Endothelial cell of umbilical vein (primary cell): ENCODE results near the gene CCDC18. TPM values are rescaled to one million over a fixed set of nuclear protein-coding genes. Genes with fewer than 3 reads are reported as not detected.

Source experiments
- BruUV-seq: library from RNA; stranded (reverse); fragments of 400-500 nt; replicated peaks from 2 replicates; lab custom pipeline; 2021; lab: Mats Ljungman, UMichigan
- CTCF ChIA-PET: fragments of 300-600, 350-600 bp; sonication (Branson Sonifier 250); formaldehyde crosslinking; loops from one replicate; lab custom pipeline; 2021; ENCODE audit warnings: antibody characterized with exemption, inconsistent platforms; lab: Charles Lee
- POLR2A ChIA-PET: fragments of 300-600, 350-600 bp; sonication (Branson Sonifier 250); formaldehyde crosslinking; loops from one replicate; lab custom pipeline; 2021; ENCODE audit warnings: antibody characterized with exemption, inconsistent platforms; lab: Charles Lee
- DNase-seq: peaks from one replicate; pipeline ENCODE4 v3.0.0-alpha.2; 2011; ENCODE audit warnings: low read depth, low spot score
- FAIRE-seq: peaks from 2 replicates; lab custom pipeline; 2011; peaks lifted over from hg19 to GRCh38; lab: Jason Lieb, UNC
- H2AFZ ChIP-seq: 2 replicates; pipeline ENCODE4 v1.6.0; 2012; ENCODE audit warnings: low read depth, low read length, control low read depth, inconsistent platforms
- H3K27ac ChIP-seq: 2 replicates; pipeline ENCODE4 v1.5.1; 2011; ENCODE audit warnings: low read depth, mild to moderate bottlenecking, control low read depth, low read length, moderate library complexity; ENCODE audit not compliant: insufficient read depth
- H3K27me3 ChIP-seq, 2 experiments: 2 replicates each; pipeline versions ENCODE4 v1.6.0 to v1.6.1; 2011; ENCODE audit warnings: low read length in 2 of 2, mixed read lengths in 1 of 2; ENCODE audit not compliant: control insufficient read depth in 2 of 2, insufficient read depth in 2 of 2
- H3K36me3 ChIP-seq, 2 experiments: 2 replicates in 1 of 2; 3 replicates in 1 of 2; pipeline ENCODE4 v1.5.1; 2011; ENCODE audit warnings: low read length in 2 of 2, mild to moderate bottlenecking in 1 of 2, moderate library complexity in 1 of 2; ENCODE audit not compliant: control insufficient read depth in 2 of 2, insufficient read depth in 2 of 2; ENCODE audit errors: extremely low read depth in 1 of 2
- H3K4me1 ChIP-seq: 3 replicates; pipeline ENCODE4 v1.5.1; 2011; ENCODE audit warnings: mild to moderate bottlenecking, low read length; ENCODE audit not compliant: control insufficient read depth, insufficient read depth; ENCODE audit errors: extremely low read depth
- H3K4me2 ChIP-seq: 2 replicates; pipeline ENCODE4 v1.6.1; 2011; ENCODE audit warnings: low read length, control low read depth, mixed read lengths; ENCODE audit not compliant: insufficient read depth
- H3K4me3 ChIP-seq, 3 experiments: fragments of 200-600 bp in 1 of 3; sonication (generic), shearing (Covaris generic) in 1 of 3; replicated peaks in 1 of 3; 2 replicates each; pipeline ENCODE4 v1.5.1; 2011 to 2016; ENCODE audit warnings: control low read depth in 3 of 3, low read length in 3 of 3, mild to moderate bottlenecking in 2 of 3, inconsistent platforms in 1 of 3, low read depth in 1 of 3, moderate library complexity in 1 of 3; ENCODE audit not compliant: insufficient read depth in 1 of 3
- H3K79me2 ChIP-seq: 2 replicates; pipeline ENCODE4 v1.6.0; 2012; ENCODE audit warnings: low read length, inconsistent platforms; ENCODE audit not compliant: control insufficient read depth, insufficient read depth
- H3K9ac ChIP-seq: replicated peaks from 2 replicates; pipeline ENCODE3; 2011; ENCODE audit warnings: low read length, control low read depth; ENCODE audit not compliant: insufficient read depth; ENCODE audit errors: extremely low read depth
- H3K9me1 ChIP-seq: replicated peaks from 3 replicates; pipeline ENCODE4 v1.6.0; 2011; ENCODE audit warnings: mild to moderate bottlenecking, low read length; ENCODE audit not compliant: control insufficient read depth, insufficient read depth; ENCODE audit errors: extremely low read depth
- H3K9me3 ChIP-seq: replicated peaks from 2 replicates; pipeline ENCODE4 v1.5.1; 2012; ENCODE audit warnings: low read length, inconsistent platforms; ENCODE audit not compliant: control insufficient read depth, insufficient read depth
- H4K20me1 ChIP-seq: replicated peaks from 2 replicates; pipeline ENCODE3; 2011; ENCODE audit warnings: mild to moderate bottlenecking, low read length; ENCODE audit not compliant: control insufficient read depth, insufficient read depth; ENCODE audit errors: extremely low read depth
- FOS ChIP-seq: IDR thresholded peaks from 2 replicates; pipeline ENCODE4 v1.6.1; 2011; ENCODE audit warnings: mild to moderate bottlenecking, low read length, moderate library complexity, borderline replicate concordance; ENCODE audit not compliant: insufficient read depth
- GATA2 ChIP-seq: IDR thresholded peaks from 2 replicates; pipeline ENCODE4 v1.7.0; 2011; ENCODE audit warnings: low read depth, mild to moderate bottlenecking, moderate library complexity, mixed read lengths, low read length; ENCODE audit not compliant: insufficient read length, insufficient read depth
- JUN ChIP-seq: IDR thresholded peaks from 2 replicates; pipeline ENCODE4 v1.6.1; 2011; ENCODE audit warnings: borderline replicate concordance, low read depth; ENCODE audit not compliant: insufficient read length, insufficient read depth
- dilution Hi-C: fragments of 300-500 bp; cut with MboI; formaldehyde crosslinking; loops from one replicate; pipeline ENCODE4 v1.15.0; 2019; ENCODE audit warnings: low sequenced_read_pairs; ENCODE audit not compliant: extremely low pct_ligation_motif_present
- intact Hi-C: fragments of 100-400 bp; cut with micrococcal nuclease; formaldehyde crosslinking; loops from one replicate; pipeline ENCODE4 v1.10.0; 2022
- polyA plus RNA-seq, 4 experiments: library from polyadenylated mRNA; depleted of rRNA in 3 of 4; stranded (reverse) in 3 of 4; unstranded in 1 of 4; fragments of >200 nt; gene quantifications; 2 replicates each; pipeline versions ENCODE4 v1.2.1 to v1.2.3, GENCODE V29; 2011 to 2012; ENCODE audit warnings: missing spikeins in 1 of 4
- total RNA-seq: library from RNA; stranded (reverse); gene quantifications from 2 replicates; pipeline ENCODE4 v1.2.3, GENCODE V29; 2021
- TF ChIP-seq, protein P1 (sequence below), 2 donors: IDR thresholded peaks; 1 replicate in 1 of 2; 2 replicates in 1 of 2; pipeline ENCODE4 v1.5.1; 2011; ENCODE audit warnings: low read length in 2 of 2, mild to moderate bottlenecking in 2 of 2, moderate library complexity in 2 of 2, control low read depth in 1 of 2, inconsistent platforms in 1 of 2, low read depth in 1 of 2; ENCODE audit not compliant: insufficient read depth in 1 of 2; ENCODE audit errors: extremely low read depth in 1 of 2

CCDC18 gene
- total and polyA plus RNA-seq, 2 donors (not counting 3 experiments of a cell fraction or from before 2014, with no cell fraction given), result 2.2 to 11.2 TPM

- Histone ChIP-seq H3K9me3 (no peaks in the 10 kb centered on the region), H3K4me3 (no peak overlapping the region), H3K36me3 (no peaks in the 10 kb centered on the region), H3K27me3 (no peaks in the 10 kb centered on the region), H2AFZ (no peak overlapping the region), H3K79me2 (no peaks in the 10 kb centered on the region), H3K27ac (no peak overlapping the region), H3K4me1 (no peaks in the 10 kb centered on the region), H4K20me1 (no peaks in the 10 kb centered on the region), H3K4me2 (no peak overlapping the region), H3K9ac (no peak overlapping the region), H3K9me1 (no peaks in the 10 kb centered on the region)
- FAIRE-seq (peak; percentile 61), DNase-seq (peak; percentile 54)
- no TSS peak for BruUV-seq
- ChIA-PET POLR2A (interaction anchor here (0.6 to 1.0 kb wide), 2 partner anchors 41 to 90 kb away, joined by 3 to 6 read pairs; partner anchors contain the start of gene DR1), CTCF (interaction anchor here (0.5 to 2.6 kb wide), 90 partner anchors 9 to 1032 kb away, joined by 3 to 93 read pairs (median 4); partner anchors contain the start of genes DR1, FNBP1L, GCLM and MTF2)
- dilution Hi-C loops (no loop called here), intact Hi-C loops (loop anchor here (1.0 to 5.0 kb wide), 7 partner anchors 41 to 542 kb away; partner anchors contain the start of gene DR1)
- TF ChIP-seq FOS, result no peak
- TF ChIP-seq, protein P1, sequence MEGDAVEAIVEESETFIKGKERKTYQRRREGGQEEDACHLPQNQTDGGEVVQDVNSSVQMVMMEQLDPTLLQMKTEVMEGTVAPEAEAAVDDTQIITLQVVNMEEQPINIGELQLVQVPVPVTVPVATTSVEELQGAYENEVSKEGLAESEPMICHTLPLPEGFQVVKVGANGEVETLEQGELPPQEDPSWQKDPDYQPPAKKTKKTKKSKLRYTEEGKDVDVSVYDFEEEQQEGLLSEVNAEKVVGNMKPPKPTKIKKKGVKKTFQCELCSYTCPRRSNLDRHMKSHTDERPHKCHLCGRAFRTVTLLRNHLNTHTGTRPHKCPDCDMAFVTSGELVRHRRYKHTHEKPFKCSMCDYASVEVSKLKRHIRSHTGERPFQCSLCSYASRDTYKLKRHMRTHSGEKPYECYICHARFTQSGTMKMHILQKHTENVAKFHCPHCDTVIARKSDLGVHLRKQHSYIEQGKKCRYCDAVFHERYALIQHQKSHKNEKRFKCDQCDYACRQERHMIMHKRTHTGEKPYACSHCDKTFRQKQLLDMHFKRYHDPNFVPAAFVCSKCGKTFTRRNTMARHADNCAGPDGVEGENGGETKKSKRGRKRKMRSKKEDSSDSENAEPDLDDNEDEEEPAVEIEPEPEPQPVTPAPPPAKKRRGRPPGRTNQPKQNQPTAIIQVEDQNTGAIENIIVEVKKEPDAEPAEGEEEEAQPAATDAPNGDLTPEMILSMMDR (IDR thresholded peaks at IDR 0.05; ENCODE audit: extremely low read depth in 1 of 2, insufficient read depth in 1 of 2, low read depth in 1 of 2, low read length in 2 of 2), result peak; percentile 63 to 66
Measured at GRCh38 chr1:93304716-93305138, 124.2 kb downstream of the CCDC18 start.

DNA sequence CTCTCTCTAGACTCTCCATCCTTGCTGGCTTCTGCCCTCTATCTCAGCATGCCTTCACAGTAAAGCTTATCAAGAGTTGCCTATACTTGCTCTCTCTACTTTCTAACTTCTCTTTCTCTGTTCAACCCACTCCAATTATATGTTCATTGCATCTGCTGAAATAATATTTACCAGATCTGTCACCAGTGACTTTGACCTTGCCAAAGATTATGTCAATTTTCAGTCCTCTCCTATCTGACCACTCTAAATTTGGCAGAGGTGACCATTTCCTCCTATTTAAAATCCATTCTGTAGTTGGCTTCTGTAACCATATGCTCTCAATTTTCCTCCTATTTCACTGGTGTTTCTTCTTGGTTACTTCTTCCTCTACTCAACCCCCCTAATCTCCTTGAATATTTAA, 126.4 kb downstream of the CCDC18 start:
- Histone ChIP-seq H3K4me1 (no peaks in the 10 kb centered on the region), H3K27me3 (no peaks in the 10 kb centered on the region), H2AFZ (no peak overlapping the region), H3K27ac (no peak overlapping the region), H3K9me1 (no peaks in the 10 kb centered on the region), H3K4me2 (no peak overlapping the region), H4K20me1 (no peaks in the 10 kb centered on the region), H3K4me3 (no peak overlapping the region), H3K9ac (no peak overlapping the region), H3K36me3 (no peaks in the 10 kb centered on the region), H3K9me3 (no peaks in the 10 kb centered on the region), H3K79me2 (no peaks in the 10 kb centered on the region)
- ChIA-PET CTCF (no interaction called here), POLR2A (no interaction called here)
- dilution Hi-C loops (no loop called here), intact Hi-C loops (no loop called here)
- no TSS peak for BruUV-seq
- TF ChIP-seq JUN, result no peak
- TF ChIP-seq GATA2, result no peak
- FAIRE-seq (no peak), DNase-seq (no peak)
